HCT116 (cell line): Measurements from ENCODE around the gene HES6.

Source experiments
- CEBPB ChIP-seq: IDR thresholded peaks from 2 replicates; pipeline ENCODE4 v1.6.1; 2012; ENCODE audit warnings: low read depth
- CTCF ChIP-seq, 3 experiments: fragments of 200-600 bp in 1 of 3; sonication (generic) in 1 of 3; IDR thresholded peaks in 2 of 3; conservative IDR thresholded peaks in 1 of 3; 2 replicates each; pipeline ENCODE4 v1.5.1; 2012 to 2017; ENCODE audit warnings: low read depth in 2 of 3, low read length in 2 of 3, antibody characterized with exemption in 1 of 3, borderline replicate concordance in 1 of 3, control low read depth in 1 of 3, mild to moderate bottlenecking in 1 of 3, mixed read lengths in 1 of 3, mixed run types in 1 of 3, moderate library complexity in 1 of 3; ENCODE audit not compliant: insufficient read depth in 1 of 3
- REST ChIP-seq: IDR thresholded peaks from 2 replicates; pipeline ENCODE4 v1.6.1; 2012; ENCODE audit warnings: low read depth
- SP1 ChIP-seq: IDR thresholded peaks from 2 replicates; pipeline ENCODE4 v1.6.1; 2012; ENCODE audit warnings: low read depth
- YY1 ChIP-seq: IDR thresholded peaks from 2 replicates; pipeline ENCODE4 v1.6.1; 2011; ENCODE audit warnings: low read length, low read depth, moderate library complexity, mild to moderate bottlenecking; ENCODE audit not compliant: insufficient replicate concordance; ENCODE audit errors: extremely low read depth

GRCh38 chr2:238241970-238242369 is 2.1 kb upstream of the HES6 start:
- no peak for TF ChIP-seq REST
- TF ChIP-seq SP1: no peak
- no peak for TF ChIP-seq CTCF (IDR thresholded peaks at IDR 0.05 in 2 of 3, conservative IDR thresholded peaks at IDR 0.05 in 1 of 3; ENCODE audit: borderline replicate concordance in 1 of 3, insufficient read depth in 1 of 3, low read depth in 2 of 3, low read length in 2 of 3)
- TF ChIP-seq YY1: no peak
- no peak for TF ChIP-seq CEBPB
